ENCODE results near the gene BST2. TPM values are rescaled to one million over a fixed set of nuclear protein-coding genes. Genes with fewer than 3 reads are reported as not detected.
A peak's percentile ranks its signal among the peaks of the same experiment; 100 is the strongest.

The BST2 gene
- total and polyA plus RNA-seq, 9 of the 15 experiments (the other 6 are each of a cell fraction or from before 2014, with no cell fraction given) = 11.2 to 232 (median 151) TPM

DNA sequence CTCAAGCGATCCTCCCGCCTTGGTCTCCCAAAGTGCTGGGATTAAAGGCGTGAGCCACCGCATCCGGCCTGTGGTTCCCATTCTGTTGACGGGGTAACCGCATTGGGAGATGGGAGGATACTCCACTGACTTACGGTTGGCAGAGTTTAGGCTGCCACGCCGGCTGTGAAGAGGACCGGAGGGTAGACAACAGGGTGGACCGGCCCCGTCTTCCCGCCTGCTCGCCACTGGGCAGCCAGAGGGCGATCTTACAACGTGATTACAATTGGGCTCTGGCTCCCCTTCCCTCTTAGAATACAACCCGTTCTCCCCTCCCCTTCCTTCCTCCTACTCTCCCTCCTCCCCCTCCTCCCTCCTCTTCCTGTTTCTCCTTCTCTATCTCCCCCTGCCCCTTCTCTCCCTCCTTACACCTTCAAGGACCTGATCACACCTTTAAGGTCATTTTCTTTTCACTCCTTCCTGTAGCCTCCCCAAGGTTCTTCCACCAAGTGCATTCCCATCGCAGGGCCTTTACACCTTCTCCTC is 10.5 kb downstream of the BST2 start (continued):
- TF ChIP-seq, protein P1, sequence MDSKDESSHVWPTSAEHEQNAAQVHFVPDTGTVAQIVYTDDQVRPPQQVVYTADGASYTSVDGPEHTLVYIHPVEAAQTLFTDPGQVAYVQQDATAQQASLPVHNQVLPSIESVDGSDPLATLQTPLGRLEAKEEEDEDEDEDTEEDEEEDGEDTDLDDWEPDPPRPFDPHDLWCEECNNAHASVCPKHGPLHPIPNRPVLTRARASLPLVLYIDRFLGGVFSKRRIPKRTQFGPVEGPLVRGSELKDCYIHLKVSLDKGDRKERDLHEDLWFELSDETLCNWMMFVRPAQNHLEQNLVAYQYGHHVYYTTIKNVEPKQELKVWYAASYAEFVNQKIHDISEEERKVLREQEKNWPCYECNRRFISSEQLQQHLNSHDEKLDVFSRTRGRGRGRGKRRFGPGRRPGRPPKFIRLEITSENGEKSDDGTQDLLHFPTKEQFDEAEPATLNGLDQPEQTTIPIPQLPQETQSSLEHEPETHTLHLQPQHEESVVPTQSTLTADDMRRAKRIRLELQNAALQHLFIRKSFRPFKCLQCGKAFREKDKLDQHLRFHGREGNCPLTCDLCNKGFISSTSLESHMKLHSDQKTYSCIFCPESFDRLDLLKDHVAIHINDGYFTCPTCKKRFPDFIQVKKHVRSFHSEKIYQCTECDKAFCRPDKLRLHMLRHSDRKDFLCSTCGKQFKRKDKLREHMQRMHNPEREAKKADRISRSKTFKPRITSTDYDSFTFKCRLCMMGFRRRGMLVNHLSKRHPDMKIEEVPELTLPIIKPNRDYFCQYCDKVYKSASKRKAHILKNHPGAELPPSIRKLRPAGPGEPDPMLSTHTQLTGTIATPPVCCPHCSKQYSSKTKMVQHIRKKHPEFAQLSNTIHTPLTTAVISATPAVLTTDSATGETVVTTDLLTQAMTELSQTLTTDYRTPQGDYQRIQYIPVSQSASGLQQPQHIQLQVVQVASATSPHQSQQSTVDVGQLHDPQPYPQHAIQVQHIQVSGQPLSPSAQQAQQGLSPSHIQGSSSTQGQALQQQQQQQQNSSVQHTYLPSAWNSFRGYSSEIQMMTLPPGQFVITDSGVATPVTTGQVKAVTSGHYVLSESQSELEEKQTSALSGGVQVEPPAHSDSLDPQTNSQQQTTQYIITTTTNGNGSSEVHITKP (IDR thresholded peaks at IDR 0.05; ENCODE audit: partially characterized antibody) = peak; percentile 37
- TF ChIP-seq, protein P2, sequence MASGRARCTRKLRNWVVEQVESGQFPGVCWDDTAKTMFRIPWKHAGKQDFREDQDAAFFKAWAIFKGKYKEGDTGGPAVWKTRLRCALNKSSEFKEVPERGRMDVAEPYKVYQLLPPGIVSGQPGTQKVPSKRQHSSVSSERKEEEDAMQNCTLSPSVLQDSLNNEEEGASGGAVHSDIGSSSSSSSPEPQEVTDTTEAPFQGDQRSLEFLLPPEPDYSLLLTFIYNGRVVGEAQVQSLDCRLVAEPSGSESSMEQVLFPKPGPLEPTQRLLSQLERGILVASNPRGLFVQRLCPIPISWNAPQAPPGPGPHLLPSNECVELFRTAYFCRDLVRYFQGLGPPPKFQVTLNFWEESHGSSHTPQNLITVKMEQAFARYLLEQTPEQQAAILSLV (tag; IDR thresholded peaks at IDR 0.05) = no peak
- TF ChIP-seq, protein P3, sequence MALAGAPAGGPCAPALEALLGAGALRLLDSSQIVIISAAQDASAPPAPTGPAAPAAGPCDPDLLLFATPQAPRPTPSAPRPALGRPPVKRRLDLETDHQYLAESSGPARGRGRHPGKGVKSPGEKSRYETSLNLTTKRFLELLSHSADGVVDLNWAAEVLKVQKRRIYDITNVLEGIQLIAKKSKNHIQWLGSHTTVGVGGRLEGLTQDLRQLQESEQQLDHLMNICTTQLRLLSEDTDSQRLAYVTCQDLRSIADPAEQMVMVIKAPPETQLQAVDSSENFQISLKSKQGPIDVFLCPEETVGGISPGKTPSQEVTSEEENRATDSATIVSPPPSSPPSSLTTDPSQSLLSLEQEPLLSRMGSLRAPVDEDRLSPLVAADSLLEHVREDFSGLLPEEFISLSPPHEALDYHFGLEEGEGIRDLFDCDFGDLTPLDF (CRISPR knock-in tag; IDR thresholded peaks at IDR 0.05) = no peak
- TF ChIP-seq HDAC1 (IDR thresholded peaks at IDR 0.05) (peak; percentile 12 to 71; a peak in 1 of 4 replicates), CHCHD3 (CRISPR knock-in tag; IDR thresholded peaks at IDR 0.05) (no peak), NRF1 (conservative IDR thresholded peaks at IDR 0.05 in 1 of 2, IDR thresholded peaks at IDR 0.05 in 1 of 2) (no peak), RBM15 (IDR thresholded peaks at IDR 0.05; ENCODE audit: insufficient read depth, low read length) (no peak), NR4A1 (CRISPR knock-in tag; IDR thresholded peaks at IDR 0.05) (no peak), NR4A1 (tag; IDR thresholded peaks at IDR 0.05) (no peak), BACH1 (tag; IDR thresholded peaks at IDR 0.05) (no peak), ZEB2 (IDR thresholded peaks at IDR 0.05) (no peak; the same call in 1 of the 2 replicates), MYBL2 (IDR thresholded peaks at IDR 0.05; ENCODE audit: low read depth) (no peak), MYBL2 (CRISPR knock-in tag; IDR thresholded peaks at IDR 0.05; ENCODE audit: borderline replicate concordance) (no peak), BCOR (IDR thresholded peaks at IDR 0.05) (peak; percentile 100), MAFF (IDR thresholded peaks at IDR 0.05; ENCODE audit: low read length) (no peak), NELFE (IDR thresholded peaks at IDR 0.05; ENCODE audit: insufficient read depth, insufficient read length) (no peak), PTBP1 (IDR thresholded peaks at IDR 0.05; ENCODE audit: low read depth, low read length) (0 out of 2 replicates have a peak, but pooled peaks have one; percentile 75), SMARCA5 (IDR thresholded peaks at IDR 0.05) (peak; percentile 97), ZNF23 (CRISPR knock-in tag; IDR thresholded peaks at IDR 0.05) (no peak)
- TF ChIP-seq, protein P4, sequence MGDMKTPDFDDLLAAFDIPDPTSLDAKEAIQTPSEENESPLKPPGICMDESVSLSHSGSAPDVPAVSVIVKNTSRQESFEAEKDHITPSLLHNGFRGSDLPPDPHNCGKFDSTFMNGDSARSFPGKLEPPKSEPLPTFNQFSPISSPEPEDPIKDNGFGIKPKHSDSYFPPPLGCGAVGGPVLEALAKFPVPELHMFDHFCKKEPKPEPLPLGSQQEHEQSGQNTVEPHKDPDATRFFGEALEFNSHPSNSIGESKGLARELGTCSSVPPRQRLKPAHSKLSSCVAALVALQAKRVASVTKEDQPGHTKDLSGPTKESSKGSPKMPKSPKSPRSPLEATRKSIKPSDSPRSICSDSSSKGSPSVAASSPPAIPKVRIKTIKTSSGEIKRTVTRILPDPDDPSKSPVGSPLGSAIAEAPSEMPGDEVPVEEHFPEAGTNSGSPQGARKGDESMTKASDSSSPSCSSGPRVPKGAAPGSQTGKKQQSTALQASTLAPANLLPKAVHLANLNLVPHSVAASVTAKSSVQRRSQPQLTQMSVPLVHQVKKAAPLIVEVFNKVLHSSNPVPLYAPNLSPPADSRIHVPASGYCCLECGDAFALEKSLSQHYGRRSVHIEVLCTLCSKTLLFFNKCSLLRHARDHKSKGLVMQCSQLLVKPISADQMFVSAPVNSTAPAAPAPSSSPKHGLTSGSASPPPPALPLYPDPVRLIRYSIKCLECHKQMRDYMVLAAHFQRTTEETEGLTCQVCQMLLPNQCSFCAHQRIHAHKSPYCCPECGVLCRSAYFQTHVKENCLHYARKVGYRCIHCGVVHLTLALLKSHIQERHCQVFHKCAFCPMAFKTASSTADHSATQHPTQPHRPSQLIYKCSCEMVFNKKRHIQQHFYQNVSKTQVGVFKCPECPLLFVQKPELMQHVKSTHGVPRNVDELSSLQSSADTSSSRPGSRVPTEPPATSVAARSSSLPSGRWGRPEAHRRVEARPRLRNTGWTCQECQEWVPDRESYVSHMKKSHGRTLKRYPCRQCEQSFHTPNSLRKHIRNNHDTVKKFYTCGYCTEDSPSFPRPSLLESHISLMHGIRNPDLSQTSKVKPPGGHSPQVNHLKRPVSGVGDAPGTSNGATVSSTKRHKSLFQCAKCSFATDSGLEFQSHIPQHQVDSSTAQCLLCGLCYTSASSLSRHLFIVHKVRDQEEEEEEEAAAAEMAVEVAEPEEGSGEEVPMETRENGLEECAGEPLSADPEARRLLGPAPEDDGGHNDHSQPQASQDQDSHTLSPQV (IDR thresholded peaks at IDR 0.05) = no peak
